SK-N-SH treated with all-trans-retinoic acid at 6 μM for 48 hours (cell line): ENCODE measurements around the gene USP6NL.

Experiments used
- ATAC-seq: fragments of 200-7000 bp; cut with Tn5 transposase; 3 replicates; pipeline ENCODE4 v1.9.1; 2020; ENCODE audit warnings: mild to moderate bottlenecking, moderate library complexity
- ARNTL ChIP-seq: fragments of 450-650 bp; formaldehyde crosslinking; IDR thresholded peaks from 2 replicates; pipeline ENCODE4 v1.5.0; 2020; ENCODE audit warnings: low read depth, mild to moderate bottlenecking, moderate library complexity, borderline replicate concordance
- BACH2 ChIP-seq: fragments of 250-450 bp; sonication (Bioruptor Pico); IDR thresholded peaks from 2 replicates; pipeline ENCODE4 v1.9.0; 2021; ENCODE audit warnings: mild to moderate bottlenecking, borderline replicate concordance
- CSDC2 ChIP-seq: fragments of 250-450 bp; sonication (Bioruptor Pico); IDR thresholded peaks from 2 replicates; pipeline ENCODE4 v1.5.0; 2020; ENCODE audit warnings: mild to moderate bottlenecking, moderate library complexity
- ISL1 ChIP-seq: fragments of 250-450 bp; sonication (Bioruptor Pico); IDR thresholded peaks from 2 replicates; pipeline ENCODE4 v2.1.2; 2022; ENCODE audit warnings: mild to moderate bottlenecking, moderate library complexity
- OSR1 ChIP-seq: fragments of 250-450 bp; sonication (Bioruptor Pico); IDR thresholded peaks from 2 replicates; pipeline ENCODE4 v1.8.0; 2022; ENCODE audit warnings: moderate library complexity, mild to moderate bottlenecking, inconsistent platforms
- PPARA ChIP-seq: fragments of 250-450 bp; sonication (Bioruptor Pico); IDR thresholded peaks from 2 replicates; pipeline ENCODE4 v1.5.0; 2020; ENCODE audit warnings: mild to moderate bottlenecking, borderline replicate concordance
- RARB ChIP-seq: fragments of 250-450 bp; sonication (Bioruptor Pico); IDR thresholded peaks from 2 replicates; pipeline ENCODE4 v1.8.0; 2021; ENCODE audit warnings: mild to moderate bottlenecking, moderate library complexity
- SNAI2 ChIP-seq: fragments of 250-450 bp; sonication (Bioruptor Pico); IDR thresholded peaks from 2 replicates; pipeline ENCODE4 v1.5.0; 2020; ENCODE audit warnings: mild to moderate bottlenecking, moderate library complexity
- TCF4 ChIP-seq: fragments of 250-450 bp; sonication (Bioruptor Pico); IDR thresholded peaks from 2 replicates; pipeline ENCODE4 v1.8.0; 2021; ENCODE audit warnings: mild to moderate bottlenecking, moderate library complexity, borderline replicate concordance
- TOX ChIP-seq: fragments of 250-450 bp; sonication (Bioruptor Pico); IDR thresholded peaks from 2 replicates; pipeline ENCODE4 v1.8.0; 2021; ENCODE audit warnings: mild to moderate bottlenecking, moderate library complexity, borderline replicate concordance
- TSHZ2 ChIP-seq: fragments of 250-450 bp; sonication (Bioruptor Pico); IDR thresholded peaks from 2 replicates; pipeline ENCODE4 v1.5.0; 2020; ENCODE audit warnings: mild to moderate bottlenecking, moderate library complexity
- ZFP3 ChIP-seq: fragments of 250-450 bp; sonication (Bioruptor Pico); IDR thresholded peaks from 2 replicates; pipeline ENCODE4 v1.5.0; 2020; ENCODE audit warnings: mild to moderate bottlenecking, moderate library complexity
- ZFP30 ChIP-seq: fragments of 450-650 bp; formaldehyde crosslinking; IDR thresholded peaks from 2 replicates; pipeline ENCODE4 v1.5.0; 2022; ENCODE audit warnings: mild to moderate bottlenecking, moderate library complexity
- ZNF565 ChIP-seq: fragments of 450-650 bp; formaldehyde crosslinking; conservative IDR thresholded peaks from 2 replicates; pipeline ENCODE4 v1.5.0; 2020; ENCODE audit warnings: low read depth, mild to moderate bottlenecking, moderate library complexity
- ZNF70 ChIP-seq: fragments of 450-650 bp; formaldehyde crosslinking; IDR thresholded peaks from 2 replicates; pipeline ENCODE4 v1.5.0; 2020; ENCODE audit warnings: mild to moderate bottlenecking, moderate library complexity
- TF ChIP-seq, protein P1 (sequence below): fragments of 250-450 bp; sonication (Bioruptor Pico); IDR thresholded peaks from 2 replicates; pipeline ENCODE4 v1.8.0; 2020; ENCODE audit warnings: mild to moderate bottlenecking, moderate library complexity, borderline replicate concordance
- TF ChIP-seq, protein P2 (sequence below): fragments of 250-450 bp; sonication (Bioruptor Pico); IDR thresholded peaks from 2 replicates; pipeline ENCODE4 v1.5.1; 2021; ENCODE audit warnings: mild to moderate bottlenecking, moderate library complexity

The USP6NL gene

DNA sequence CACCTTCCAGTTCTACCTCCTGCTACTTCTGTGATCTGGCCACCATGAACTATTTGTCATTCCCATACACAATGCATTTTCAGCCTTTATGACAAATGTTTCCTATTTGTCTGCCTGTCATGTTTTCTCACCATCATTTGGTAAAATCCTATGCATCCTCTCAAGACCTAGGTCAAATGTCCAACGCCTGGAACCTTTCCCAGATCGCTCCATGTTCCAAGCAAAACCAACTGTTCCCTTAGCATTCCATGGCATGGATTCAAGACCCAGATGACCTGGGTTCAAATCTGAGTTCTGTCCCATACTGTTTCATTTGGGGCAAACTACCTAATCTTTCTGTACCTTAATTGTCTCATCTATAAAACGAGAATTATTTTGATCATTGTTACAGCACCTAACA, 98.9 kb downstream of the USP6NL start:
- ATAC-seq, result no peak
- no peak for TF ChIP-seq TCF4 (CRISPR knock-in tag)
- TF ChIP-seq ZFP30, result no peak
- no peak for TF ChIP-seq ZNF70 (CRISPR knock-in tag)
- TF ChIP-seq OSR1 (CRISPR knock-in tag), result no peak
- no peak for TF ChIP-seq ZFP3
- no peak for TF ChIP-seq ARNTL (CRISPR knock-in tag)
- TF ChIP-seq, protein P1, sequence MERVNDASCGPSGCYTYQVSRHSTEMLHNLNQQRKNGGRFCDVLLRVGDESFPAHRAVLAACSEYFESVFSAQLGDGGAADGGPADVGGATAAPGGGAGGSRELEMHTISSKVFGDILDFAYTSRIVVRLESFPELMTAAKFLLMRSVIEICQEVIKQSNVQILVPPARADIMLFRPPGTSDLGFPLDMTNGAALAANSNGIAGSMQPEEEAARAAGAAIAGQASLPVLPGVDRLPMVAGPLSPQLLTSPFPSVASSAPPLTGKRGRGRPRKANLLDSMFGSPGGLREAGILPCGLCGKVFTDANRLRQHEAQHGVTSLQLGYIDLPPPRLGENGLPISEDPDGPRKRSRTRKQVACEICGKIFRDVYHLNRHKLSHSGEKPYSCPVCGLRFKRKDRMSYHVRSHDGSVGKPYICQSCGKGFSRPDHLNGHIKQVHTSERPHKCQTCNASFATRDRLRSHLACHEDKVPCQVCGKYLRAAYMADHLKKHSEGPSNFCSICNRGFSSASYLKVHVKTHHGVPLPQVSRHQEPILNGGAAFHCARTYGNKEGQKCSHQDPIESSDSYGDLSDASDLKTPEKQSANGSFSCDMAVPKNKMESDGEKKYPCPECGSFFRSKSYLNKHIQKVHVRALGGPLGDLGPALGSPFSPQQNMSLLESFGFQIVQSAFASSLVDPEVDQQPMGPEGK (CRISPR knock-in tag), result no peak
- no peak for TF ChIP-seq PPARA (CRISPR knock-in tag)
- TF ChIP-seq ZNF565, result no peak
- no peak for TF ChIP-seq CSDC2 (CRISPR knock-in tag)
- no peak for TF ChIP-seq SNAI2
- TF ChIP-seq TOX (CRISPR knock-in tag), result no peak
- TF ChIP-seq TSHZ2 (CRISPR knock-in tag), result no peak

DNA sequence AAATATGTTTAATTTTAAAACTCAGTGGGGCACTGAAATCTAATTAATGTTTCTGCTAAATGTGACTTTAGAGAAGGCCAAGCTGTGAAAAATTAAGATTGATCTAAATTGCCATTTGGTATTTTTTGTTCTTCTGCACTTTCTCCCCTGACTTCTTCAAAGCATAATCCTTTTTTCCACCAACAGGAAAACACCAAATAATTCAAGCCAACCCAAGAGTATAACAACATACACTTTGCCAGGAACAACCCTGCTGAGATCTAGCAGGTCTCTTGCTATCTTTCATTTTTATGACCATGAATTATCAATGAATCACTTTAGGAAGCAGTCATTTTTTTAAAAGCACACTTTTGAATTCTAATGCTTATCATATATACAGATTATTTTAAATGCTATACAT, 100.1 kb downstream of the USP6NL start:
- no peak for ATAC-seq
- no peak for TF ChIP-seq TCF4 (CRISPR knock-in tag)
- TF ChIP-seq, protein P1 (CRISPR knock-in tag), result no peak
- no peak for TF ChIP-seq ISL1 (CRISPR knock-in tag)
- TF ChIP-seq TOX (CRISPR knock-in tag), result no peak

DNA sequence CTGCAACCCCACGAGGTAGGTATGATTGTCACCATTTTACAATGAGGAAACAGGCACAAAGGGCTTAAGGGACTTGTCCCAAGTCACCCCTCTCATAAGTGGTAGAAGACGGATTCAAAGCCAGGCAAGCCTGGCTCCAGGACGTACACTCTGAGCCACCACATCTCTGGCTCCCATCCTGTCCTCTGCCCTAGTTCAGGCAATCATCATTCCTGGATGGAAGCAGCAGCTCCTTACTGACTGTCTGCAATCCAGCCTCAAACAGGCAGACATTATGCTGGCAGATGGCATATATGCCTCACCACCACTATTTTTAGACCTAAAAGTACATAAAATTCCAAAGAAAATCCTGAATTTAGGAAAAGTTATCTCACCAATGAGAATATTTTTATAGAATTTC, 100.7 kb downstream of the USP6NL start:
- no peak for ATAC-seq
- TF ChIP-seq TCF4 (CRISPR knock-in tag), result no peak
- no peak for TF ChIP-seq ISL1 (CRISPR knock-in tag)
- TF ChIP-seq ZFP3, result no peak
- TF ChIP-seq PPARA (CRISPR knock-in tag), result no peak
- no peak for TF ChIP-seq BACH2 (CRISPR knock-in tag)
- TF ChIP-seq TOX (CRISPR knock-in tag), result no peak

DNA sequence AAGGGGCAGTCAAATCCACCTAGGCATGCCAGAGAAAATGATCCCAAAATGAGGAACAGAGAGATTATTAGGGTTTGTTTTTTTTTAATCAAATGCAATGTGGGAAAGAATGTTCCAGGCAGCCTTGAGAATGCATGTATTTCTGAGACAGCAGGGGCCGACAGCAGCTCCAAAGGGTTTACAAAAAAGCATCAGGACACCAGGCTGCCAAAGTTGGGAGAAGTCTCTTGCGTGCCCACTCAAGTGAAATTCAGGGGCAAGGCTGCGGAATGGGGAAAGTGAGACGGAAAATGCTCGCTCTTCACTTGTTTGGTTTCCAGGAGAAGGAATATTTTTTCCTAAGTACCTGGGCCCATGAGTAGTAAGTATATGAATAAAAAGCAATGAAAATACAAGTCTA, 101.2 kb downstream of the USP6NL start:
- TF ChIP-seq BACH2 (CRISPR knock-in tag) (no peak), RARB (no peak), ZNF565 (no peak)
- TF ChIP-seq, protein P2, sequence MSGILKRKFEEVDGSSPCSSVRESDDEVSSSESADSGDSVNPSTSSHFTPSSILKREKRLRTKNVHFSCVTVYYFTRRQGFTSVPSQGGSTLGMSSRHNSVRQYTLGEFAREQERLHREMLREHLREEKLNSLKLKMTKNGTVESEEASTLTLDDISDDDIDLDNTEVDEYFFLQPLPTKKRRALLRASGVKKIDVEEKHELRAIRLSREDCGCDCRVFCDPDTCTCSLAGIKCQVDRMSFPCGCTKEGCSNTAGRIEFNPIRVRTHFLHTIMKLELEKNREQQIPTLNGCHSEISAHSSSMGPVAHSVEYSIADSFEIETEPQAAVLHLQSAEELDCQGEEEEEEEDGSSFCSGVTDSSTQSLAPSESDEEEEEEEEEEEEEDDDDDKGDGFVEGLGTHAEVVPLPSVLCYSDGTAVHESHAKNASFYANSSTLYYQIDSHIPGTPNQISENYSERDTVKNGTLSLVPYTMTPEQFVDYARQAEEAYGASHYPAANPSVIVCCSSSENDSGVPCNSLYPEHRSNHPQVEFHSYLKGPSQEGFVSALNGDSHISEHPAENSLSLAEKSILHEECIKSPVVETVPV (CRISPR knock-in tag), result no peak
- TF ChIP-seq, protein P1 (CRISPR knock-in tag), result no peak
- TF ChIP-seq, all 23 proteins: peak for 0

More for the DNA sequence above, 101.2 kb downstream of the USP6NL start:
- ATAC-seq, result no peak
